K562 (cell line): ENCODE data around the gene TCEAL2. TPM values are rescaled to one million over a fixed set of nuclear protein-coding genes. Genes with fewer than 3 reads are reported as not detected.

Experiments
- ATAC-seq: fragments of 200-7000 bp; cut with Tn5 transposase; 3 replicates; pipeline ENCODE4 v1.9.1; 2020; ENCODE audit warnings: moderate library complexity
- BruUV-seq: library from RNA; stranded (reverse); fragments of 400-500 nt; replicated peaks from 2 replicates; lab custom pipeline; 2021; lab: Mats Ljungman, UMichigan
- CTCF ChIA-PET: fragments of 300-600 bp; formaldehyde crosslinking; extraction: SDS; loops from one replicate; lab custom pipeline; 2021; ENCODE audit warnings: low intra/inter-chr PET ratio; lab: Yijun Ruan, JAX
- POLR2A ChIA-PET: fragments of 300-600, 350-650 bp; sonication (Branson Sonifier 250); formaldehyde crosslinking; extraction: SDS; loops from one replicate; lab custom pipeline; 2021; ENCODE audit warnings: antibody characterized with exemption, inconsistent platforms; lab: Yijun Ruan, JAX
- DNase-seq, 4 experiments: peaks; one replicate each; pipeline versions ENCODE4 v3.0.0 to v3.0.0-alpha.2; 2011 to 2018; ENCODE audit warnings: low spot score in 3 of 4, mixed read lengths in 3 of 4; ENCODE audit errors: extremely low read depth in 1 of 4
- FAIRE-seq: peaks from 2 replicates; lab custom pipeline; 2011; peaks lifted over from hg19 to GRCh38; lab: Jason Lieb, UNC
- H2AFZ ChIP-seq: 2 replicates; pipeline ENCODE4 v1.6.0; 2011; ENCODE audit warnings: low read depth, low read length, control low read depth, inconsistent platforms
- H3K27ac ChIP-seq: fragments of 200-600 bp; 3 replicates; pipeline ENCODE4 v1.8.0; 2011; ENCODE audit warnings: low read depth, mild to moderate bottlenecking, control low read depth, inconsistent platforms, low read length, moderate library complexity, mixed read lengths; ENCODE audit errors: extremely low read depth
- H3K27me3 ChIP-seq, 2 experiments: fragments of 300-600 bp in 1 of 2; 2 replicates in 1 of 2; 3 replicates in 1 of 2; pipeline versions ENCODE4 v1.6.0 to v1.8.0; 2011; ENCODE audit warnings: inconsistent platforms in 2 of 2, low read length in 2 of 2, mild to moderate bottlenecking in 1 of 2, mixed read lengths in 1 of 2, moderate library complexity in 1 of 2; ENCODE audit not compliant: control insufficient read depth in 2 of 2, insufficient read depth in 2 of 2
- H3K36me3 ChIP-seq: fragments of 300-600 bp; 3 replicates; pipeline ENCODE4 v1.8.0; 2011; ENCODE audit warnings: mild to moderate bottlenecking, low read length, inconsistent platforms; ENCODE audit not compliant: control insufficient read depth, insufficient read depth
- H3K4me1 ChIP-seq, 2 experiments: fragments of 200-600 bp in 1 of 2; replicated peaks in 1 of 2; 2 replicates in 1 of 2; 3 replicates in 1 of 2; pipeline versions ENCODE4 v1.5.1 to v1.8.0; 2011; ENCODE audit warnings: inconsistent platforms in 2 of 2, low read length in 2 of 2, mild to moderate bottlenecking in 1 of 2, mixed read lengths in 1 of 2, moderate library complexity in 1 of 2; ENCODE audit not compliant: control insufficient read depth in 2 of 2, insufficient read depth in 2 of 2
- H3K4me2 ChIP-seq: 2 replicates; pipeline ENCODE4 v1.6.1; 2011; ENCODE audit warnings: low read length, control low read depth, inconsistent platforms, mixed read lengths; ENCODE audit not compliant: insufficient read depth
- H3K4me3 ChIP-seq: fragments of 200-600 bp; sonication (generic), shearing (Covaris generic); 2 replicates; pipeline ENCODE4 v1.5.1; 2016; ENCODE audit warnings: control low read depth, inconsistent platforms
- H3K79me2 ChIP-seq: fragments of 200-600 bp; 3 replicates; pipeline ENCODE4 v1.8.0; 2011; ENCODE audit warnings: low read length, inconsistent platforms; ENCODE audit not compliant: control insufficient read depth, insufficient read depth
- H3K9ac ChIP-seq, 2 experiments: 2 replicates each; pipeline versions ENCODE4 v1.6.0 to v1.6.1; 2011; ENCODE audit warnings: low read depth in 2 of 2, low read length in 2 of 2, control low read depth in 1 of 2, inconsistent platforms in 1 of 2, mild to moderate bottlenecking in 1 of 2, mixed read lengths in 1 of 2; ENCODE audit not compliant: insufficient read depth in 1 of 2
- H3K9me1 ChIP-seq: one replicate; pipeline ENCODE4 v1.6.0; 2011; ENCODE audit warnings: inconsistent platforms, mild to moderate bottlenecking, low read length, moderate library complexity; ENCODE audit not compliant: control insufficient read depth, insufficient read depth
- H3K9me3 ChIP-seq: replicated peaks from 2 replicates; pipeline ENCODE4 v1.5.1; 2011; ENCODE audit warnings: low read depth, low read length, inconsistent platforms; ENCODE audit not compliant: control insufficient read depth, insufficient read depth
- H4K20me1 ChIP-seq: replicated peaks from 2 replicates; pipeline ENCODE4 v1.6.1; 2011; ENCODE audit warnings: low read length, inconsistent platforms, mixed read lengths; ENCODE audit not compliant: control insufficient read depth, insufficient read depth
- ATF1 ChIP-seq, 2 experiments: fragments of 450-650 bp in 1 of 2; IDR thresholded peaks; 2 replicates each; pipeline ENCODE4 v1.6.1; 2016; ENCODE audit warnings: missing compliant biosample characterization in 1 of 2, missing genetic modification characterization in 1 of 2
- CHD7 ChIP-seq: fragments of 200-600 bp; sonication (generic); IDR thresholded peaks from one replicate; pipeline ENCODE4 v1.6.1; 2012; ENCODE audit warnings: mild to moderate bottlenecking, low read depth, low read length, inconsistent platforms
- CREB1 ChIP-seq, 2 experiments: sonication (generic) in 1 of 2; formaldehyde crosslinking in 1 of 2; IDR thresholded peaks; 2 replicates each; pipeline versions ENCODE4 v1.6.1 to v1.8.0; 2012 to 2022; ENCODE audit warnings: inconsistent platforms in 1 of 2, mild to moderate bottlenecking in 1 of 2, missing genetic modification reagents in 1 of 2, moderate library complexity in 1 of 2
- CREM ChIP-seq: IDR thresholded peaks from 2 replicates; pipeline ENCODE4 v1.6.1; 2014; ENCODE audit warnings: antibody characterized with exemption, low read depth
- CXXC5 ChIP-seq: fragments of 250-450 bp; sonication (Bioruptor Pico); IDR thresholded peaks from 2 replicates; pipeline ENCODE4 v1.8.0; 2022; ENCODE audit warnings: inconsistent platforms, mild to moderate bottlenecking, moderate library complexity
- EP400 ChIP-seq: fragments of 450-650 bp; IDR thresholded peaks from 2 replicates; pipeline ENCODE4 v1.6.1; 2017; ENCODE audit warnings: antibody characterized with exemption, mild to moderate bottlenecking, moderate library complexity
- NRF1 ChIP-seq, 2 experiments: fragments of 450-650 bp; IDR thresholded peaks in 1 of 2; conservative IDR thresholded peaks in 1 of 2; 2 replicates each; pipeline ENCODE4 v1.6.1; 2014; ENCODE audit warnings: mild to moderate bottlenecking in 2 of 2
- POLR2G ChIP-seq: fragments of 200-400 bp; formaldehyde crosslinking; IDR thresholded peaks from 2 replicates; pipeline ENCODE4 v1.6.1; 2017; ENCODE audit warnings: low read depth, mild to moderate bottlenecking, antibody characterized with exemption, low read length, moderate library complexity
- RBFOX2 ChIP-seq: fragments of 200-400 bp; formaldehyde crosslinking; IDR thresholded peaks from 2 replicates; pipeline ENCODE4 v1.6.1; 2017; ENCODE audit warnings: low read depth, mild to moderate bottlenecking, low read length, moderate library complexity
- RBM22 ChIP-seq: fragments of 200-400 bp; formaldehyde crosslinking; IDR thresholded peaks from 2 replicates; pipeline ENCODE4 v1.6.1; 2018; ENCODE audit warnings: low read length, low read depth; ENCODE audit not compliant: poor library complexity, severe bottlenecking
- ZNF316 ChIP-seq: fragments of 450-650 bp; IDR thresholded peaks from 2 replicates; pipeline ENCODE4 v1.6.1; 2016
- ZNF79 ChIP-seq: fragments of 250-450 bp; sonication (Bioruptor Pico); IDR thresholded peaks from 2 replicates; pipeline ENCODE4 v1.4.0; 2020; ENCODE audit warnings: low read depth, mild to moderate bottlenecking, moderate library complexity
- WGBS: fragments of 100-300 bp; shearing (Covaris generic); methylation state at CpG from one replicate; pipeline ENCODE4 v1.1.6; 2016; ENCODE audit warnings: low coverage, mixed read lengths; ENCODE audit not compliant: insufficient coverage; ENCODE audit errors: missing lambda C conversion rate; 5-methylcytosine and 5-hydroxymethylcytosine counted together
- in situ Hi-C: fragments of 300-500 bp; cut with MboI; formaldehyde crosslinking; loops from 4 replicates; pipeline ENCODE4 v1.15.0; 2018; ENCODE audit warnings: inconsistent platforms, mixed read lengths
- intact Hi-C: fragments of 100-400 bp; cut with micrococcal nuclease; formaldehyde crosslinking; loops from 2 replicates; pipeline ENCODE4 v1.14.2; 2022
- polyA plus RNA-seq, 8 experiments: library from polyadenylated mRNA; depleted of rRNA in 4 of 8; stranded (reverse) in 5 of 8; unstranded in 3 of 8; fragments of >200 nt; fragmentation: Nextera tagmentation in 2 of 8; fragmentation: Illumina TruSeq in 1 of 8; extraction: Ambion mirVana in 2 of 8; extraction: Trizol in 1 of 8; gene quantifications; 2 replicates each; pipeline versions ENCODE4 v1.2.1 to v1.2.3, GENCODE V29; 2011 to 2014; ENCODE audit warnings: inconsistent platforms in 1 of 8, missing spikeins in 1 of 8
- total RNA-seq, 7 experiments: library from RNA; depleted of rRNA in 6 of 7; stranded (reverse); fragments of >200 nt in 6 of 7; fragmentation: Illumina TruSeq in 2 of 7; extraction: Trizol in 2 of 7; gene quantifications; 2 replicates each; pipeline versions ENCODE4 v1.2.1 to v1.2.3, GENCODE V29; 2011 to 2021; ENCODE audit warnings: low replicate concordance in 1 of 7

Gene TCEAL2
- total and polyA plus RNA-seq, 9 of the 15 experiments (the other 6 are each of a cell fraction or from before 2014, with no cell fraction given), result not detected

GRCh38 chrX:102155806-102156179 lies 30.3 kb downstream of the TCEAL2 start, which contains the start of gene BEX5:
TSS of gene BEX5 (minus strand) at chrX:102155977. CDS start at chrX:102154265, 1,712 bp downstream.
- peak within 1 kb of the TSS; percentile 38 for H3K4me3 ChIP-seq
- peak within 1 kb of the TSS; percentile 59 for H2AFZ ChIP-seq
- intact Hi-C loops, result no loop called here
- DNase-seq, result peak; percentile 18 to 52 (median 29)
- no peaks in the 10 kb centered on the region; a peak in 1 of 5 replicates for H3K4me1 ChIP-seq
- POLR2A ChIA-PET, result interaction anchor here (0.5 kb wide), 1 partner anchor 29 kb away, joined by 3 read pairs; no protein-coding TSS in a partner anchor
- CTCF ChIA-PET, result no interaction called here
- H3K36me3 ChIP-seq, result no peaks in the 10 kb centered on the region
- no peaks in the 10 kb centered on the region for H3K9me1 ChIP-seq
- H3K79me2 ChIP-seq, result no peaks in the 10 kb centered on the region
- H3K4me2 ChIP-seq, result peak within 1 kb of the TSS; percentile 65
- 4% methylated on average over 8 of the region's 15 CpGs for WGBS
- in situ Hi-C loops, result loop anchor here (25.0 kb wide), 1 partner anchor 307 kb away; the partner anchor contains the start of gene TCP11X2
- no peak for FAIRE-seq
- ATAC-seq, result peak; percentile 100
- H4K20me1 ChIP-seq, result no peaks in the 10 kb centered on the region
- TF ChIP-seq ZNF79 (CRISPR knock-in tag) (no peak), RBFOX2 (0 out of 2 replicates have a peak, but pooled peaks have one; percentile 35), NRF1 (conservative IDR thresholded peaks at IDR 0.05 in 1 of 2, IDR thresholded peaks at IDR 0.05 in 1 of 2) (no peak), EP400 (no peak), ZNF316 (no peak), CHD7 (no peak), CXXC5 (CRISPR knock-in tag) (no peak), RBM22 (no peak), ATF1 (CRISPR knock-in tag; IDR thresholded peaks at IDR 0.05) (no peak), ATF1 (tag; IDR thresholded peaks at IDR 0.05) (peak; percentile 41; the same call in 1 of the 2 replicates), CREM (peak; percentile 86), POLR2G (0 out of 2 replicates have a peak, but pooled peaks have one; percentile 27), CREB1 (IDR thresholded peaks at IDR 0.05) (peak; percentile 70; the same call in 1 of the 2 replicates), CREB1 (CRISPR knock-in tag; IDR thresholded peaks at IDR 0.05) (peak; percentile 62)
- no peaks in the 10 kb centered on the region for H3K27me3 ChIP-seq
- no peaks in the 10 kb centered on the region for H3K9me3 ChIP-seq
- no peak within 1 kb of the TSS for H3K27ac ChIP-seq
- BruUV-seq, result no TSS peak
- peak within 1 kb of the TSS in 1 of 2 experiments; percentile 78; a peak in 1 of 4 replicates for H3K9ac ChIP-seq
